Stomach (tissue), 4 donors: ENCODE measurements around the gene CEP164.

ENCODE experiments used
- CTCF ChIP-seq, 7 experiments: fragments of 450-650 bp in 4 of 7; fragments of 200-600 bp in 3 of 7; sonication (generic) in 3 of 7; IDR thresholded peaks; one replicate each; pipeline ENCODE4 v1.5.1; 2016 to 2019; ENCODE audit warnings: antibody characterized with exemption in 7 of 7, control low read depth in 2 of 7, mild to moderate bottlenecking in 1 of 7
- POLR2A ChIP-seq, 4 donors: fragments of 450-650 bp; IDR thresholded peaks; one replicate each; pipeline ENCODE4 v1.6.1; 2016; ENCODE audit warnings: antibody characterized with exemption in 4 of 4, control low read depth in 2 of 4, mild to moderate bottlenecking in 1 of 4, moderate library complexity in 1 of 4

DNA sequence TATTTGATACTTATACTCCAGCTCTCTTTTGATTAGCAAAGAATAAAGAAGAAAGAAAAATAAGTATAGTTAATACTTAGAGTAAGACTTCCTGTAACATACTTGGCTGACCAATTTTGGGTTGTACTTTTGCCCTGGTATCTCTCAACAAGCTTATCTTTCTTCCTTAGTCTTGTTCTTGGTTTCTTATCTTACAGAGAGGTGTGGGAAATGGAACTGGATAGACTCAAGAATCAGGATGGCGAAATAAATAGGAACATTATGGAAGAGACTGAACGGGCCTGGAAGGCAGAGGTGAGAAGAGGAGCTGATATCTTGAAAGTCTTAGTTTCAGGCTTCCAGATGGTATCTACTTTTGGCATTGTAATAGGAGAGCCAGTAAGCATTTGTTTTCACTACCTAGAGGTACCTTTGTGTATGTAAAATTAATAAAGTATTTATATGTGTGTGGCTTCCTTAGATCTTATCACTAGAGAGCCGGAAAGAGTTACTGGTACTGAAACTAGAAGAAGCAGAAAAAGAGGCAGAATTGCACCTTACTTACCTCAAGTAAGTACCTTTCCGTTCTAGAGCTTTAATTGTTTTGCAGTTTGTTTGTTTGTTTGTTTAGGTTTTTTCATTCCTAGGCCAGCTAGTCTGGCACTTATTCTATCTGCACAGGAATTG, 47.8 kb upstream of the CEP164 start:
- TF ChIP-seq POLR2A (IDR thresholded peaks at IDR 0.05): no peak
- no peak for TF ChIP-seq CTCF (IDR thresholded peaks at IDR 0.05)
